ENCODE measurements around the gene TPCN2. TPM values are rescaled to one million over a fixed set of nuclear protein-coding genes. Genes with fewer than 3 reads are reported as not detected.
"Not testable (repeated sequence)": the region's sequence is repeated elsewhere in the genome, so short reads cannot be mapped to it uniquely, and the experiment has no call there.

Gene TPCN2
- total and polyA plus RNA-seq, 2 of the 8 experiments (the other 6 are each of a cell fraction or from before 2014, with no cell fraction given): 9.7 to 18.6 TPM

DNA sequence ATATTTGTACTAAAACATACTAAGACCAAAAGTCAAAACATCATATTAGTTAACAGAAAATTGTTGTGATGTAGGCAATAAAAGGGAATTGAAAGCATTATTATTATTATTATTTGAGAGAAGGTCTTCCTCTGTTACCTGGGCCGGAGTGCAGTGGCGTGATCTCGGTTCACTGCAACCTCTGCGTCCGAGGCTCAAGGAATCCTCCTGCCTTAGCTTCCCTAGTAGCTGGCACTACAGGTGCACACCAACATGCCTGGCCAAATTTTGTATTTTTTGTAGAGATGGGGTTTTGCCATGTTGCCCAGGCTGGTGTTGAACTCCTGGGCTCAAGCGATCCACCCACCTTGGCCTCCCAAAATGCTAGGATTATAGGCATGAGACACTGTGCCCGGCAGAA is 91.4 kb downstream of the TPCN2 start:
- CTCF ChIA-PET (ENCODE audit: partially characterized antibody): interaction anchor here (0.9 to 1.5 kb wide), 2 partner anchors 8 to 377 kb away, joined by 3 to 9 read pairs; no protein-coding TSS in a partner anchor
- H4K20me1 ChIP-seq (replicated peaks in 1 of 2; ENCODE audit: control insufficient read depth in 1 of 2, insufficient read depth in 2 of 2, low read length in 2 of 2); H3K79me1 ChIP-seq (ENCODE audit: low read depth, low read length); H3K23ac ChIP-seq (ENCODE audit: insufficient read length); H4K91ac ChIP-seq (replicated peaks; ENCODE audit: insufficient read length, low read length); FAIRE-seq; H3K4me2 ChIP-seq (ENCODE audit: insufficient read depth in 1 of 2, low read depth in 2 of 2, low read length in 2 of 2); H2BK12ac ChIP-seq (ENCODE audit: low read depth, low read length); H3K14ac ChIP-seq (ENCODE audit: insufficient read length); H3K23me2 ChIP-seq (ENCODE audit: low read depth, low read length); DNase-seq (ENCODE audit: low read depth in 1 of 2, low spot score in 2 of 2); H4K8ac ChIP-seq (ENCODE audit: extremely low read depth, insufficient read depth, low read length); H2AK5ac ChIP-seq (ENCODE audit: low read depth, low read length); H2BK20ac ChIP-seq (ENCODE audit: low read length); H4K5ac ChIP-seq (ENCODE audit: insufficient read length, low read depth, low read length); H3K4me1 ChIP-seq (replicated peaks in 1 of 4; ENCODE audit: control insufficient read depth in 3 of 4, insufficient read depth in 4 of 4, low read length in 3 of 4); POLR2A ChIA-PET (ENCODE audit: partially characterized antibody); H3K9ac ChIP-seq (replicated peaks in 1 of 4; ENCODE audit: extremely low read depth in 1 of 4, low read depth in 3 of 4, low read length in 3 of 4); H3K36me3 ChIP-seq (ENCODE audit: control insufficient read depth in 2 of 4, insufficient read depth in 4 of 4, low read length in 3 of 4); H3K18ac ChIP-seq (ENCODE audit: extremely low read depth, low read length); H3K79me2 ChIP-seq (ENCODE audit: control insufficient read depth in 1 of 2, insufficient read depth in 2 of 2, low read length in 2 of 2); H3K56ac ChIP-seq (replicated peaks; ENCODE audit: insufficient read length, low read depth, low read length); H2BK15ac ChIP-seq (ENCODE audit: low read length); H3K4ac ChIP-seq (replicated peaks; ENCODE audit: insufficient read length, low read depth, low read length); H2AFZ ChIP-seq (ENCODE audit: low read length); H2BK120ac ChIP-seq (replicated peaks; ENCODE audit: low read depth, low read length); H3K27ac ChIP-seq (ENCODE audit: low read depth, low read length); H3K27me3 ChIP-seq (replicated peaks in 1 of 4; ENCODE audit: control insufficient read depth in 3 of 4, extremely low read depth in 1 of 4, insufficient read depth in 3 of 4, low read length in 3 of 4); H2BK5ac ChIP-seq (ENCODE audit: low read depth, low read length); H3K4me3 ChIP-seq (ENCODE audit: extremely low read depth in 1 of 4, insufficient read depth in 2 of 4, low read depth in 3 of 4, low read length in 4 of 4); H3K9me3 ChIP-seq (ENCODE audit: insufficient read depth in 2 of 2, low read depth in 1 of 2, low read length in 1 of 2): not testable (repeated sequence)
- 92% methylated on average over 7 of the region's 7 CpGs; no CpG with 5 or more reads in 1 of the 2 experiments for WGBS, 2 experiments (ENCODE audit: extremely low coverage in 1 of 2, insufficient coverage in 1 of 2, insufficient read length in 1 of 2, insufficient replicate concordance in 2 of 2, low coverage in 1 of 2, low lambda C conversion rate in 2 of 2, missing lambda C conversion rate in 1 of 2)
